Body of pancreas (tissue), 4 donors: ENCODE data around the gene C19orf38.

Source experiments
- POLR2A ChIP-seq, 3 donors: fragments of 450-650 bp; IDR thresholded peaks; one replicate each; pipeline ENCODE4 v1.6.1; 2016; ENCODE audit warnings: antibody characterized with exemption in 3 of 3, mild to moderate bottlenecking in 2 of 3
- TF ChIP-seq, protein P1 (sequence below), 7 experiments: fragments of 450-650 bp in 4 of 7; fragments of 200-600 bp in 3 of 7; sonication (generic) in 3 of 7; IDR thresholded peaks; one replicate each; pipeline ENCODE4 v1.5.1; 2016 to 2019; ENCODE audit warnings: antibody characterized with exemption in 7 of 7

GRCh38 chr19:10863107-10863717, 15.0 kb downstream of the C19orf38 start:
- no peak for TF ChIP-seq POLR2A (IDR thresholded peaks at IDR 0.05)
- TF ChIP-seq, protein P1, sequence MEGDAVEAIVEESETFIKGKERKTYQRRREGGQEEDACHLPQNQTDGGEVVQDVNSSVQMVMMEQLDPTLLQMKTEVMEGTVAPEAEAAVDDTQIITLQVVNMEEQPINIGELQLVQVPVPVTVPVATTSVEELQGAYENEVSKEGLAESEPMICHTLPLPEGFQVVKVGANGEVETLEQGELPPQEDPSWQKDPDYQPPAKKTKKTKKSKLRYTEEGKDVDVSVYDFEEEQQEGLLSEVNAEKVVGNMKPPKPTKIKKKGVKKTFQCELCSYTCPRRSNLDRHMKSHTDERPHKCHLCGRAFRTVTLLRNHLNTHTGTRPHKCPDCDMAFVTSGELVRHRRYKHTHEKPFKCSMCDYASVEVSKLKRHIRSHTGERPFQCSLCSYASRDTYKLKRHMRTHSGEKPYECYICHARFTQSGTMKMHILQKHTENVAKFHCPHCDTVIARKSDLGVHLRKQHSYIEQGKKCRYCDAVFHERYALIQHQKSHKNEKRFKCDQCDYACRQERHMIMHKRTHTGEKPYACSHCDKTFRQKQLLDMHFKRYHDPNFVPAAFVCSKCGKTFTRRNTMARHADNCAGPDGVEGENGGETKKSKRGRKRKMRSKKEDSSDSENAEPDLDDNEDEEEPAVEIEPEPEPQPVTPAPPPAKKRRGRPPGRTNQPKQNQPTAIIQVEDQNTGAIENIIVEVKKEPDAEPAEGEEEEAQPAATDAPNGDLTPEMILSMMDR (IDR thresholded peaks at IDR 0.05), result no peak
